GM19025 (cell line): Measurements from ENCODE around the gene THSD7B.
"Not testable (repeated sequence)": the region's sequence is repeated elsewhere in the genome, so short reads cannot be mapped to it uniquely, and the experiment has no call there.

Experiments
- ATAC-seq: cut with Tn5 transposase; IDR thresholded peaks from one replicate; pipeline ENCODE4 v1.9.1; 2021; ENCODE audit warnings: mild to moderate bottlenecking, low read depth, moderate library complexity; ENCODE audit not compliant: unreplicated experiment

THSD7B gene

GRCh38 chr2:137449454-137449853, 684.1 kb downstream of the THSD7B start:
- ATAC-seq: no peak

- ATAC-seq: no peak
Observed at GRCh38 chr2:137454886-137455285, 689.5 kb downstream of the THSD7B start.

- ATAC-seq: peak; percentile 81
Observed at GRCh38 chr2:137467246-137467862, 702.0 kb downstream of the THSD7B start.

- ATAC-seq: no peak
Observed at GRCh38 chr2:137493261-137493660, 727.9 kb downstream of the THSD7B start.

- ATAC-seq: no peak
Observed at GRCh38 chr2:137500599-137500998, 735.3 kb downstream of the THSD7B start.

- no peak for ATAC-seq
Observed at GRCh38 chr2:137507237-137507636, 741.9 kb downstream of the THSD7B start.

- ATAC-seq: no peak
Observed at GRCh38 chr2:137508739-137509384, 743.5 kb downstream of the THSD7B start.

GRCh38 chr2:137511526-137511925, 746.2 kb downstream of the THSD7B start:
- no peak for ATAC-seq

- ATAC-seq: no peak
Observed at GRCh38 chr2:137521653-137522619, 756.6 kb downstream of the THSD7B start.

GRCh38 chr2:137522620-137523011, 757.3 kb downstream of the THSD7B start:
- no peak for ATAC-seq

GRCh38 chr2:137523931-137524330, 758.6 kb downstream of the THSD7B start:
- ATAC-seq: no peak

- ATAC-seq: no peak
Observed at GRCh38 chr2:137525132-137525531, 759.8 kb downstream of the THSD7B start.

GRCh38 chr2:137525641-137526190, 760.4 kb downstream of the THSD7B start:
- ATAC-seq: no peak

GRCh38 chr2:137535897-137536296, 770.6 kb downstream of the THSD7B start:
- no peak for ATAC-seq

- no peak for ATAC-seq
Observed at GRCh38 chr2:137539336-137539735, 774.0 kb downstream of the THSD7B start.

- no peak for ATAC-seq
Observed at GRCh38 chr2:137547842-137548241, 782.5 kb downstream of the THSD7B start.

GRCh38 chr2:137566387-137566786, 801.0 kb downstream of the THSD7B start:
- no peak for ATAC-seq

- ATAC-seq: no peak
Observed at GRCh38 chr2:137570484-137570883, 805.1 kb downstream of the THSD7B start.

- ATAC-seq: not testable (repeated sequence)
Observed at GRCh38 chr2:137587834-137588233, 822.5 kb downstream of the THSD7B start.

- not testable (repeated sequence) for ATAC-seq
Observed at GRCh38 chr2:137588578-137588977, 823.2 kb downstream of the THSD7B start.

- ATAC-seq: no peak
Observed at GRCh38 chr2:137590102-137590501, 824.8 kb downstream of the THSD7B start.
